HEK293 (cell line): ENCODE data around the gene CLIC5.

Source experiments
- CTCF ChIA-PET: fragments of 350-600 bp; formaldehyde crosslinking; extraction: SDS; loops from one replicate; lab custom pipeline; 2021; ENCODE audit warnings: antibody characterized with exemption; lab: Yijun Ruan, JAX
- POLR2A ChIA-PET: fragments of 300-600 bp; formaldehyde crosslinking; extraction: SDS; loops from one replicate; lab custom pipeline; 2020; ENCODE audit warnings: antibody characterized with exemption, inconsistent platforms; lab: Yijun Ruan, JAX
- H3K27ac ChIP-seq: fragments of 200-500 bp; sonication (Bioruptor generic); 2 replicates; pipeline ENCODE4 v1.5.1; 2014; ENCODE audit warnings: low read depth, low read length, control low read depth, inconsistent platforms; ENCODE audit errors: extremely low read depth
- H3K36me3 ChIP-seq, 2 experiments: fragments of 200-500 bp in 1 of 2; sonication (Bioruptor generic) in 1 of 2; 1 replicate in 1 of 2; 2 replicates in 1 of 2; pipeline ENCODE4 v1.5.1; 2014 to 2017; ENCODE audit warnings: inconsistent platforms in 2 of 2, low read length in 2 of 2; ENCODE audit not compliant: control insufficient read depth in 2 of 2, insufficient read depth in 1 of 2
- H3K4me1 ChIP-seq: fragments of 200-500 bp; sonication (Bioruptor generic); 2 replicates; pipeline ENCODE4 v1.5.1; 2014; ENCODE audit warnings: mild to moderate bottlenecking, low read length, inconsistent platforms; ENCODE audit not compliant: control insufficient read depth, insufficient read depth
- H3K4me3 ChIP-seq: 2 replicates; pipeline ENCODE4 v1.5.1; 2011; ENCODE audit warnings: low read depth, mild to moderate bottlenecking, control low read depth, low read length, moderate library complexity
- H3K9me3 ChIP-seq: fragments of 200-500 bp; sonication (Bioruptor generic); 2 replicates; pipeline ENCODE4 v1.5.1; 2014; ENCODE audit warnings: low read depth, low read length, inconsistent platforms; ENCODE audit not compliant: control insufficient read depth, insufficient read depth
- BCL11A ChIP-seq: fragments of 450-650 bp; formaldehyde crosslinking; IDR thresholded peaks from 2 replicates; pipeline ENCODE4 v1.5.1; 2016; ENCODE audit warnings: low read depth, missing biosample characterization, missing genetic modification characterization
- OVOL3 ChIP-seq: fragments of 450-650 bp; formaldehyde crosslinking; IDR thresholded peaks from 2 replicates; pipeline ENCODE4 v1.5.1; 2016; ENCODE audit warnings: missing biosample characterization, missing genetic modification characterization
- SP3 ChIP-seq: fragments of 450-650 bp; formaldehyde crosslinking; IDR thresholded peaks from 2 replicates; pipeline ENCODE4 v1.5.1; 2016; ENCODE audit warnings: missing biosample characterization, missing genetic modification characterization
- ZNF174 ChIP-seq: fragments of 450-650 bp; formaldehyde crosslinking; IDR thresholded peaks from 2 replicates; pipeline ENCODE4 v1.5.0; 2017; ENCODE audit warnings: missing biosample characterization, mild to moderate bottlenecking, missing genetic modification characterization
- ZNF350 ChIP-seq: fragments of 450-650 bp; formaldehyde crosslinking; IDR thresholded peaks from 2 replicates; pipeline ENCODE4 v1.5.0; 2017; ENCODE audit warnings: missing biosample characterization, mild to moderate bottlenecking, missing genetic modification characterization
- ZNF354C ChIP-seq: fragments of 450-650 bp; formaldehyde crosslinking; IDR thresholded peaks from 2 replicates; pipeline ENCODE4 v1.5.1; 2016; ENCODE audit warnings: missing biosample characterization, missing genetic modification characterization, low read depth, borderline replicate concordance
- ZNF555 ChIP-seq: fragments of 450-650 bp; formaldehyde crosslinking; conservative IDR thresholded peaks from 2 replicates; pipeline ENCODE4 v1.5.1; 2017; ENCODE audit warnings: missing biosample characterization, mild to moderate bottlenecking, missing genetic modification characterization, inconsistent platforms
- ZNF610 ChIP-seq: fragments of 450-650 bp; formaldehyde crosslinking; IDR thresholded peaks from 2 replicates; pipeline ENCODE4 v1.5.1; 2016; ENCODE audit warnings: missing biosample characterization, missing genetic modification characterization, borderline replicate concordance
- ZNF623 ChIP-seq: fragments of 450-650 bp; formaldehyde crosslinking; IDR thresholded peaks from 2 replicates; pipeline ENCODE4 v1.5.1; 2016; ENCODE audit warnings: missing biosample characterization, missing genetic modification characterization
- ZNF670 ChIP-seq: fragments of 450-650 bp; formaldehyde crosslinking; IDR thresholded peaks from 2 replicates; pipeline ENCODE4 v1.5.1; 2016; ENCODE audit warnings: missing biosample characterization, missing genetic modification characterization, low read depth
- TF ChIP-seq, protein P1 (sequence below): fragments of 450-650 bp; formaldehyde crosslinking; IDR thresholded peaks from 2 replicates; pipeline ENCODE4 v1.5.1; 2016; ENCODE audit warnings: missing biosample characterization, missing genetic modification characterization
- TF ChIP-seq, protein P2 (sequence below): fragments of 450-650 bp; formaldehyde crosslinking; IDR thresholded peaks from 2 replicates; pipeline ENCODE4 v1.5.1; 2016; ENCODE audit warnings: missing biosample characterization, missing genetic modification characterization, borderline replicate concordance
- TF ChIP-seq, protein P3 (sequence below): fragments of 450-650 bp; IDR thresholded peaks from 2 replicates; pipeline ENCODE4 v1.5.1; 2018; ENCODE audit warnings: missing biosample characterization, mild to moderate bottlenecking, missing genetic modification characterization
- TF ChIP-seq, protein P4 (sequence below): fragments of 450-650 bp; formaldehyde crosslinking; IDR thresholded peaks from 2 replicates; pipeline ENCODE4 v1.5.1; 2016; ENCODE audit warnings: missing biosample characterization, missing genetic modification characterization
- TF ChIP-seq, protein P5 (sequence below): fragments of 450-650 bp; formaldehyde crosslinking; IDR thresholded peaks from 2 replicates; pipeline ENCODE4 v1.5.1; 2016; ENCODE audit warnings: missing biosample characterization, missing genetic modification characterization
- TF ChIP-seq, protein P6 (sequence below): fragments of 450-650 bp; formaldehyde crosslinking; IDR thresholded peaks from 2 replicates; pipeline ENCODE4 v1.5.1; 2016; ENCODE audit warnings: missing biosample characterization, missing genetic modification characterization, low read depth

CLIC5 gene

DNA sequence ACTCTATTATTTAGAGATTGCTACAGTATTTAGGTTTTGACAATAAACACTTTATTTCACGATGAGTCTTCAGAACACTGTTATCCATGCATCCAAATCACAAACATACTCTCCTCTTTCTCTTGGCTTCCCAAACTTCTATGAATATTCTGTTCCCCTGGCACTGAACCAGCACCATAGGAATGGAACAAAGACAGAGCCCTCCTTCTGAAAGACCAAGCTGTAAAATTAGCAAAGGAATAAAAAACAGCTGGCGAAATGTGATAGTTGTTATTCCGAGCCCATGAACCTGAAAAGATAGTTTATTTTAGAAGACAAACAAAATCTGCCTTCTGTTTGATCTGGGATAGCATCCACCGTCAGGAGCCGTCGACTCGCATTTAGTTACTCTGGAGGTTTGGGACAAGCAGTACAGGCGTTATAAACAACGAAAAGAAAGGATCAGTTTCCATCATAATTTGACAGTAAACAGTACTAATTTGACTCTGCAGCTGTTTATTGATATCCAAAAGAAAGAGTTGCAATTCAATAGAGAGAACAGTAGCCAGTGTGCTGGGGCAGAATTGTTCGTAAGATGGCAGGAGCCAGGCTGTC lies 161.4 kb downstream of the CLIC5 start:
- POLR2A ChIA-PET, result no interaction called here
- Histone ChIP-seq H3K4me1 (no peaks in the 10 kb centered on the region), H3K9me3 (no peaks in the 10 kb centered on the region), H3K27ac (no peak overlapping the region)
- CTCF ChIA-PET, result interaction anchor here (0.9 to 1.5 kb wide), 2 partner anchors 68 to 1224 kb away, joined by 3 read pairs; no protein-coding TSS in a partner anchor
- TF ChIP-seq, protein P1, sequence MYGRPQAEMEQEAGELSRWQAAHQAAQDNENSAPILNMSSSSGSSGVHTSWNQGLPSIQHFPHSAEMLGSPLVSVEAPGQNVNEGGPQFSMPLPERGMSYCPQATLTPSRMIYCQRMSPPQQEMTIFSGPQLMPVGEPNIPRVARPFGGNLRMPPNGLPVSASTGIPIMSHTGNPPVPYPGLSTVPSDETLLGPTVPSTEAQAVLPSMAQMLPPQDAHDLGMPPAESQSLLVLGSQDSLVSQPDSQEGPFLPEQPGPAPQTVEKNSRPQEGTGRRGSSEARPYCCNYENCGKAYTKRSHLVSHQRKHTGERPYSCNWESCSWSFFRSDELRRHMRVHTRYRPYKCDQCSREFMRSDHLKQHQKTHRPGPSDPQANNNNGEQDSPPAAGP, result no peak
- no peak for TF ChIP-seq ZNF610 (tag by site-specific recombination)
- TF ChIP-seq ZNF555 (tag by site-specific recombination), result no peak
- no peak for TF ChIP-seq ZNF623 (tag by site-specific recombination)
- TF ChIP-seq, all 188 proteins: peak for 0
- H3K36me3 ChIP-seq, result no peaks in the 10 kb centered on the region
- no peak overlapping the region for H3K4me3 ChIP-seq

DNA sequence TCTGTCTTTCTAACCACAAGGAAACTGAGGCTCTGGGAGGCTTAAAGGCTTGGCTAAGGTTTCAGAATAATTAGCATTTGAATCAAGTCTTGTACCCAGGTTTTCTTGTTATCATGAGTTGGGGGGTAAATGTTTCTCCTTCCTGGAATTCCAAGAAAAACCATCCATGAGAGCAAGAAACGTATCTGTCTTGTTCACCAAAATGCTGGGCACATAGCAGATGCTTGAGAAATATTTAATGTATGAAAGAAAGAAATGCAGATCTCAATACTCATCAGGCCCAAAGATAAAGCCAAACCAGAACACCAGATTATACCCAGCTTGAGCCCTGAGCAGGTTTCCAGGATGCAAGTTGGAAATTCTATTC lies 164.6 kb downstream of the CLIC5 start:
- Histone ChIP-seq H3K4me1 (no peaks in the 10 kb centered on the region), H3K4me3 (no peak overlapping the region)
- POLR2A ChIA-PET, result no interaction called here

DNA sequence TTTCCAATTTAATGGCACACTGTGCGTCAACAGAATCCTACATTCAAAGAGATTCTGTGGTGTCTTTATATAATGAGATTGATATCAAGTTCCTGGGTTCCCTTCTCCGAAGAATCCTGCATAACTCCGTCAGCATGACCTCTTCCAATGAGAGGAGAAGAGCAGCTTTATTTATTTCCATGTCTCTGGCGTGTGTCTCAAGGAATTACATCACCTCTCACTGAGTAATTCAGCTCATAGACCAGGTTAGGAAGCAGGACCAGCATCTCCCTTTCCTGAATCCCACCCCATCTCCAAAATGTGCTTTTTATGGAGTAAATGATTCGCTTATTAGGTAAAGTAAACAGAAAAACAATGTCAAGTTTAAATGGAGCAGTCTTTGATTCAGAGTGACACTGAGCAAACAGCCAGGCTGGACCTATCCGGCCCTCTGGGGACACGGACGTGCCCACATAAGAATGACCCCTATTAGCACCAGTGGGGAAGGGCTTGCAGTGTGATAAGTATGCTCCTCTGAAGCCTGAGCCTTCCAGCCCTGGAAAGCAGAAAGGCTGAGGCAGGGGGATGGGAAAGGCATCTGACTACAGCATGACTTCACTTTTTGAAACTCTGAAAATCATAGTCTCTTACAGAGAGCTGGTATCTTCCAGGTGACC lies 165.2 kb downstream of the CLIC5 start:
- POLR2A ChIA-PET, result no interaction called here
- Histone ChIP-seq H3K4me1 (no peaks in the 10 kb centered on the region), H3K4me3 (no peak overlapping the region), H3K27ac (no peak overlapping the region), H3K36me3 (no peaks in the 10 kb centered on the region), H3K9me3 (no peaks in the 10 kb centered on the region)
- CTCF ChIA-PET, result interaction anchor here (0.9 kb wide), 1 partner anchor 38 kb away, joined by 4 read pairs; no protein-coding TSS in a partner anchor
- TF ChIP-seq ZNF174, result no peak

More for the DNA sequence above, 164.6 kb downstream of the CLIC5 start:
- no peak for TF ChIP-seq ZNF354C
- TF ChIP-seq, protein P2, sequence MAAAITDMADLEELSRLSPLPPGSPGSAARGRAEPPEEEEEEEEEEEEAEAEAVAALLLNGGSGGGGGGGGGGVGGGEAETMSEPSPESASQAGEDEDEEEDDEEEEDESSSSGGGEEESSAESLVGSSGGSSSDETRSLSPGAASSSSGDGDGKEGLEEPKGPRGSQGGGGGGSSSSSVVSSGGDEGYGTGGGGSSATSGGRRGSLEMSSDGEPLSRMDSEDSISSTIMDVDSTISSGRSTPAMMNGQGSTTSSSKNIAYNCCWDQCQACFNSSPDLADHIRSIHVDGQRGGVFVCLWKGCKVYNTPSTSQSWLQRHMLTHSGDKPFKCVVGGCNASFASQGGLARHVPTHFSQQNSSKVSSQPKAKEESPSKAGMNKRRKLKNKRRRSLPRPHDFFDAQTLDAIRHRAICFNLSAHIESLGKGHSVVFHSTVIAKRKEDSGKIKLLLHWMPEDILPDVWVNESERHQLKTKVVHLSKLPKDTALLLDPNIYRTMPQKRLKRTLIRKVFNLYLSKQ (tag by site-specific recombination), result no peak
- no peak for TF ChIP-seq ZNF610 (tag by site-specific recombination)
- no peak for TF ChIP-seq OVOL3 (tag by site-specific recombination)
- no peak for TF ChIP-seq ZNF350 (tag by site-specific recombination)
- TF ChIP-seq, protein P3, sequence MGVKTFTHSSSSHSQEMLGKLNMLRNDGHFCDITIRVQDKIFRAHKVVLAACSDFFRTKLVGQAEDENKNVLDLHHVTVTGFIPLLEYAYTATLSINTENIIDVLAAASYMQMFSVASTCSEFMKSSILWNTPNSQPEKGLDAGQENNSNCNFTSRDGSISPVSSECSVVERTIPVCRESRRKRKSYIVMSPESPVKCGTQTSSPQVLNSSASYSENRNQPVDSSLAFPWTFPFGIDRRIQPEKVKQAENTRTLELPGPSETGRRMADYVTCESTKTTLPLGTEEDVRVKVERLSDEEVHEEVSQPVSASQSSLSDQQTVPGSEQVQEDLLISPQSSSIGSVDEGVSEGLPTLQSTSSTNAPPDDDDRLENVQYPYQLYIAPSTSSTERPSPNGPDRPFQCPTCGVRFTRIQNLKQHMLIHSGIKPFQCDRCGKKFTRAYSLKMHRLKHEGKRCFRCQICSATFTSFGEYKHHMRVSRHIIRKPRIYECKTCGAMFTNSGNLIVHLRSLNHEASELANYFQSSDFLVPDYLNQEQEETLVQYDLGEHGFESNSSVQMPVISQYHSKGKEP (tag by site-specific recombination), result no peak
- H3K27ac ChIP-seq, result no peak overlapping the region
- CTCF ChIA-PET, result interaction anchor here (0.9 kb wide), 1 partner anchor 37 kb away, joined by 4 read pairs; no protein-coding TSS in a partner anchor
- no peaks in the 10 kb centered on the region for H3K9me3 ChIP-seq
- no peaks in the 10 kb centered on the region for H3K36me3 ChIP-seq

DNA sequence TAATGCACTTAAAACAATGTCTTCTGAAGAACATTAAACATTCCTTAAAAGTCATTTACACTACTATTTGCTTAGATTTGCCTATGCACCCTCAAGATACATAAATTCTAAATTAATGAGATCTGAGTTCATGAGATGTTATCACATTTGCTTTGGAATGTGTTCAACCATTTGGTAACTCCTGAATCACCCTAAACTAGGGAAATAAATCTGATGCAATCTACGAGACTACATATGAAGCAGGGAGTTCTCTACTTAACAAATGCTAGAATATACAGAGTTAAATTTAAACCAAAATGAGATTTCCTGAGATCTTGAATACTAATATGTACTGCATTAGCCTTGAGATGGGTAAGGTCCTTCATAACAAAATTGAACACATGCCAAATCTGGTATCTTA lies 170.1 kb downstream of the CLIC5 start:
- Histone ChIP-seq H3K4me1 (no peaks in the 10 kb centered on the region), H3K9me3 (no peaks in the 10 kb centered on the region), H3K27ac (no peak overlapping the region), H3K4me3 (no peak overlapping the region), H3K36me3 (no peaks in the 10 kb centered on the region)
- ChIA-PET POLR2A (no interaction called here), CTCF (interaction anchor here (1.4 kb wide), 1 partner anchor 34 kb away, joined by 4 read pairs; no protein-coding TSS in a partner anchor)
- TF ChIP-seq SP3 (tag by site-specific recombination), result no peak
- TF ChIP-seq, protein P4, sequence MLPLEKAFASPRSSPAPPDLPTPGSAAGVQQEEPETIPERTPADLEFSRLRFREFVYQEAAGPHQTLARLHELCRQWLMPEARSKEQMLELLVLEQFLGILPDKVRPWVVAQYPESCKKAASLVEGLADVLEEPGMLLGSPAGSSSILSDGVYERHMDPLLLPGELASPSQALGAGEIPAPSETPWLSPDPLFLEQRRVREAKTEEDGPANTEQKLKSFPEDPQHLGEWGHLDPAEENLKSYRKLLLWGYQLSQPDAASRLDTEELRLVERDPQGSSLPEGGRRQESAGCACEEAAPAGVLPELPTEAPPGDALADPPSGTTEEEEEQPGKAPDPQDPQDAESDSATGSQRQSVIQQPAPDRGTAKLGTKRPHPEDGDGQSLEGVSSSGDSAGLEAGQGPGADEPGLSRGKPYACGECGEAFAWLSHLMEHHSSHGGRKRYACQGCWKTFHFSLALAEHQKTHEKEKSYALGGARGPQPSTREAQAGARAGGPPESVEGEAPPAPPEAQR (tag by site-specific recombination), result no peak
- TF ChIP-seq, protein P5, sequence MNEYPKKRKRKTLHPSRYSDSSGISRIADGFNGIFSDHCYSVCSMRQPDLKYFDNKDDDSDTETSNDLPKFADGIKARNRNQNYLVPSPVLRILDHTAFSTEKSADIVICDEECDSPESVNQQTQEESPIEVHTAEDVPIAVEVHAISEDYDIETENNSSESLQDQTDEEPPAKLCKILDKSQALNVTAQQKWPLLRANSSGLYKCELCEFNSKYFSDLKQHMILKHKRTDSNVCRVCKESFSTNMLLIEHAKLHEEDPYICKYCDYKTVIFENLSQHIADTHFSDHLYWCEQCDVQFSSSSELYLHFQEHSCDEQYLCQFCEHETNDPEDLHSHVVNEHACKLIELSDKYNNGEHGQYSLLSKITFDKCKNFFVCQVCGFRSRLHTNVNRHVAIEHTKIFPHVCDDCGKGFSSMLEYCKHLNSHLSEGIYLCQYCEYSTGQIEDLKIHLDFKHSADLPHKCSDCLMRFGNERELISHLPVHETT, result no peak
- TF ChIP-seq ZNF670 (tag by site-specific recombination), result no peak
- TF ChIP-seq, protein P6, sequence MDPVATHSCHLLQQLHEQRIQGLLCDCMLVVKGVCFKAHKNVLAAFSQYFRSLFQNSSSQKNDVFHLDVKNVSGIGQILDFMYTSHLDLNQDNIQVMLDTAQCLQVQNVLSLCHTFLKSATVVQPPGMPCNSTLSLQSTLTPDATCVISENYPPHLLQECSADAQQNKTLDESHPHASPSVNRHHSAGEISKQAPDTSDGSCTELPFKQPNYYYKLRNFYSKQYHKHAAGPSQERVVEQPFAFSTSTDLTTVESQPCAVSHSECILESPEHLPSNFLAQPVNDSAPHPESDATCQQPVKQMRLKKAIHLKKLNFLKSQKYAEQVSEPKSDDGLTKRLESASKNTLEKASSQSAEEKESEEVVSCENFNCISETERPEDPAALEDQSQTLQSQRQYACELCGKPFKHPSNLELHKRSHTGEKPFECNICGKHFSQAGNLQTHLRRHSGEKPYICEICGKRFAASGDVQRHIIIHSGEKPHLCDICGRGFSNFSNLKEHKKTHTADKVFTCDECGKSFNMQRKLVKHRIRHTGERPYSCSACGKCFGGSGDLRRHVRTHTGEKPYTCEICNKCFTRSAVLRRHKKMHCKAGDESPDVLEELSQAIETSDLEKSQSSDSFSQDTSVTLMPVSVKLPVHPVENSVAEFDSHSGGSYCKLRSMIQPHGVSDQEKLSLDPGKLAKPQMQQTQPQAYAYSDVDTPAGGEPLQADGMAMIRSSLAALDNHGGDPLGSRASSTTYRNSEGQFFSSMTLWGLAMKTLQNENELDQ (tag by site-specific recombination), result no peak
- TF ChIP-seq OVOL3 (tag by site-specific recombination), result no peak
- TF ChIP-seq BCL11A (tag by site-specific recombination), result no peak
